DOHH2 (cell line): Measurements from ENCODE around the gene UPK3A.

Experiments used
- H3F3A ChIP-seq: fragments of 200-600 bp; sonication (generic), shearing (Covaris generic); 2 replicates; pipeline ENCODE4 v1.6.0; 2016; ENCODE audit warnings: antibody characterized with exemption, mild to moderate bottlenecking; ENCODE audit not compliant: control insufficient read depth, insufficient read depth
- H3K27ac ChIP-seq: fragments of 200-600 bp; sonication (generic); 2 replicates; pipeline ENCODE4 v1.5.1; 2014; ENCODE audit warnings: low read depth, mild to moderate bottlenecking, low read length, moderate library complexity
- H3K27me3 ChIP-seq: fragments of 200-600 bp; sonication (generic); 2 replicates; pipeline ENCODE4 v1.6.1; 2014; ENCODE audit warnings: mild to moderate bottlenecking, low read length, mixed read lengths; ENCODE audit not compliant: control insufficient read depth
- H3K36me3 ChIP-seq: fragments of 200-600 bp; sonication (generic); 2 replicates; pipeline ENCODE4 v1.6.1; 2014; ENCODE audit warnings: mild to moderate bottlenecking, low read length, moderate library complexity, mixed read lengths; ENCODE audit not compliant: control insufficient read depth
- H3K4me1 ChIP-seq: fragments of 200-600 bp; sonication (generic); 2 replicates; pipeline ENCODE4 v1.6.1; 2014; ENCODE audit warnings: mild to moderate bottlenecking, low read length, mixed read lengths; ENCODE audit not compliant: control insufficient read depth
- H3K4me2 ChIP-seq: fragments of 200-600 bp; sonication (generic); 2 replicates; pipeline ENCODE4 v1.6.0; 2014; ENCODE audit warnings: mild to moderate bottlenecking, low read length, moderate library complexity
- H3K4me3 ChIP-seq: fragments of 200-600 bp; sonication (generic); 2 replicates; pipeline ENCODE4 v1.5.1; 2014; ENCODE audit warnings: mild to moderate bottlenecking, low read length, mixed read lengths
- H3K79me2 ChIP-seq: fragments of 200-600 bp; sonication (generic); 2 replicates; pipeline ENCODE4 v1.6.1; 2014; ENCODE audit warnings: mild to moderate bottlenecking, low read length, mixed read lengths; ENCODE audit not compliant: control insufficient read depth
- H3K9me2 ChIP-seq: fragments of 200-600 bp; sonication (generic); replicated peaks from 2 replicates; pipeline ENCODE4 v1.6.1; 2014; ENCODE audit warnings: mild to moderate bottlenecking, low read length, mixed read lengths; ENCODE audit not compliant: control insufficient read depth
- H3K9me3 ChIP-seq: fragments of 200-600 bp; sonication (generic); 2 replicates; pipeline ENCODE4 v1.6.1; 2014; ENCODE audit warnings: antibody characterized with exemption, low read length, mixed read lengths; ENCODE audit not compliant: control insufficient read depth, insufficient read depth
- H4K20me1 ChIP-seq: fragments of 200-600 bp; sonication (generic); 2 replicates; pipeline ENCODE4 v1.6.0; 2014; ENCODE audit warnings: low read depth, mild to moderate bottlenecking, antibody characterized with exemption, low read length, moderate library complexity; ENCODE audit not compliant: control insufficient read depth, insufficient read depth
- CTCF ChIP-seq: fragments of 200-600 bp; sonication (generic); IDR thresholded peaks from one replicate; pipeline ENCODE4 v1.5.1; 2014; ENCODE audit warnings: antibody characterized with exemption, mild to moderate bottlenecking, low read depth, low read length; ENCODE audit not compliant: poor library complexity, severe bottlenecking
- EZH2phosphoT487 ChIP-seq: fragments of 200-600 bp; sonication (generic); IDR thresholded peaks from 2 replicates; pipeline ENCODE4 v1.6.1; 2017; ENCODE audit warnings: borderline replicate concordance, mild to moderate bottlenecking, antibody characterized with exemption, low read length, moderate library complexity, mixed read lengths

UPK3A gene

GRCh38 chr22:45239681-45240051, 45.1 kb upstream of the UPK3A start:
- Histone ChIP-seq H3K36me3 (peaks cover 34% of the 10 kb centered on the region), H4K20me1 (peaks cover 22% of the 10 kb centered on the region), H3K4me2 (peak overlapping the region; percentile 97), H3F3A (peaks cover 7% of the 10 kb centered on the region; the same call in 1 of the 2 replicates), H3K9me3 (no peaks in the 10 kb centered on the region), H3K9me2 (no peaks in the 10 kb centered on the region), H3K4me1 (peaks cover 63% of the 10 kb centered on the region), H3K4me3 (peak overlapping the region; percentile 80), H3K27me3 (no peaks in the 10 kb centered on the region), H3K79me2 (peaks cover 52% of the 10 kb centered on the region), H3K27ac (peak overlapping the region; percentile 19; the same call in 1 of the 2 replicates)
- no peak for TF ChIP-seq CTCF

- Histone ChIP-seq H3K27me3 (no peaks in the 10 kb centered on the region), H4K20me1 (peaks cover 22% of the 10 kb centered on the region), H3K9me3 (no peaks in the 10 kb centered on the region), H3K4me3 (peak overlapping the region; percentile 80), H3K4me2 (peak overlapping the region; percentile 97), H3K9me2 (no peaks in the 10 kb centered on the region), H3K79me2 (peaks cover 46% of the 10 kb centered on the region), H3F3A (peaks cover 10% of the 10 kb centered on the region; the same call in 1 of the 2 replicates), H3K27ac (peak overlapping the region; percentile 19), H3K36me3 (peaks cover 29% of the 10 kb centered on the region), H3K4me1 (peaks cover 59% of the 10 kb centered on the region)
- TF ChIP-seq EZH2phosphoT487: no peak
- TF ChIP-seq CTCF: no peak
Observed at GRCh38 chr22:45240104-45240809, 44.5 kb upstream of the UPK3A start.

- Histone ChIP-seq H4K20me1 (peaks cover 22% of the 10 kb centered on the region), H3K36me3 (peaks cover 23% of the 10 kb centered on the region), H3K4me1 (peaks cover 55% of the 10 kb centered on the region), H3K27ac (peak within 1 kb of the TSS; percentile 19), H3K9me2 (no peaks in the 10 kb centered on the region), H3K27me3 (no peaks in the 10 kb centered on the region), H3K79me2 (peaks cover 39% of the 10 kb centered on the region), H3K4me2 (peak within 1 kb of the TSS; percentile 97), H3K9me3 (no peaks in the 10 kb centered on the region), H3K4me3 (peak within 1 kb of the TSS; percentile 80), H3F3A (peaks cover 7% of the 10 kb centered on the region; the same call in 1 of the 2 replicates)
- TF ChIP-seq CTCF (no peak), EZH2phosphoT487 (no peak)
Observed at GRCh38 chr22:45240810-45241631, 43.7 kb upstream of the UPK3A start, which contains the start of gene KIAA0930. Gene KIAA0930 (minus strand): TSS chr22:45240894. CDS start chr22:45240703, 191 bp downstream.
